SK-N-SH (cell line): ENCODE data around the gene TMEM176A. TPM values are rescaled to one million over a fixed set of nuclear protein-coding genes. Genes with fewer than 3 reads are reported as not detected.

Experiments
- CTCF ChIA-PET: fragments of 300-600, 350-600 bp; formaldehyde crosslinking; extraction: SDS; loops from one replicate; lab custom pipeline; 2021; lab: Yijun Ruan, JAX
- POLR2A ChIA-PET: fragments of 350-600 bp; sonication (Branson Sonifier 250); formaldehyde crosslinking; extraction: SDS; loops from one replicate; lab custom pipeline; 2020; ENCODE audit warnings: antibody characterized with exemption, inconsistent platforms; lab: Yijun Ruan, JAX
- DNase-seq: peaks from one replicate; pipeline ENCODE4 v3.0.0; 2012
- H2AFZ ChIP-seq: fragments of 200-600 bp; sonication (generic); 2 replicates; pipeline ENCODE4 v1.8.1; 2016; ENCODE audit warnings: antibody characterized with exemption, mild to moderate bottlenecking, low read depth
- H3F3A ChIP-seq: fragments of 200-600 bp; sonication (generic); replicated peaks from 2 replicates; pipeline ENCODE3; 2016; ENCODE audit warnings: antibody characterized with exemption, mild to moderate bottlenecking; ENCODE audit not compliant: insufficient read depth
- H3K27ac ChIP-seq, 2 experiments: fragments of 200-500 bp in 1 of 2; fragments of 200-600 bp in 1 of 2; sonication (Bioruptor generic) in 1 of 2; sonication (generic), shearing (Covaris generic) in 1 of 2; 2 replicates each; pipeline versions ENCODE4 v1.5.1 to v1.6.1; 2014 to 2016; ENCODE audit warnings: low read depth in 2 of 2, inconsistent platforms in 1 of 2, low read length in 1 of 2, mild to moderate bottlenecking in 1 of 2, mixed read lengths in 1 of 2
- H3K27me3 ChIP-seq: fragments of 200-600 bp; sonication (generic), shearing (Covaris generic); 2 replicates; pipeline ENCODE4 v1.6.1; 2016; ENCODE audit warnings: mixed run types; ENCODE audit not compliant: insufficient read depth
- H3K36me3 ChIP-seq, 2 experiments: fragments of 200-500 bp in 1 of 2; fragments of 200-600 bp in 1 of 2; sonication (Bioruptor generic) in 1 of 2; sonication (generic) in 1 of 2; replicated peaks in 1 of 2; 2 replicates each; pipeline versions ENCODE3 to v1.5.1; 2014 to 2016; ENCODE audit warnings: low read length in 1 of 2, mild to moderate bottlenecking in 1 of 2; ENCODE audit not compliant: insufficient read depth in 2 of 2, control insufficient read depth in 1 of 2
- H3K4me1 ChIP-seq, 2 experiments: fragments of 200-500 bp in 1 of 2; fragments of 200-600 bp in 1 of 2; sonication (Bioruptor generic) in 1 of 2; sonication (generic), shearing (Covaris generic) in 1 of 2; 2 replicates each; pipeline versions ENCODE4 v1.5.1 to v1.6.1; 2014 to 2016; ENCODE audit warnings: low read depth in 1 of 2, low read length in 1 of 2, mixed run types in 1 of 2; ENCODE audit not compliant: insufficient read depth in 2 of 2, control insufficient read depth in 1 of 2
- H3K4me2 ChIP-seq: fragments of 200-600 bp; sonication (generic), shearing (Covaris generic); 2 replicates; pipeline ENCODE4 v1.6.1; 2017; ENCODE audit warnings: mixed run types
- H3K4me3 ChIP-seq, 2 experiments: fragments of 200-500 bp in 1 of 2; fragments of 200-600 bp in 1 of 2; sonication (Bioruptor generic) in 1 of 2; sonication (generic), shearing (Covaris generic) in 1 of 2; 2 replicates each; pipeline versions ENCODE4 v1.5.1 to v1.8.1; 2014 to 2016; ENCODE audit warnings: low read depth in 2 of 2, inconsistent platforms in 1 of 2, low read length in 1 of 2, mild to moderate bottlenecking in 1 of 2, mixed read lengths in 1 of 2, moderate library complexity in 1 of 2
- H3K79me2 ChIP-seq: fragments of 200-600 bp; sonication (generic); 2 replicates; pipeline ENCODE4 v1.8.1; 2017; ENCODE audit warnings: mild to moderate bottlenecking; ENCODE audit not compliant: insufficient read depth
- H3K9ac ChIP-seq: fragments of 200-600 bp; sonication (generic); 2 replicates; pipeline ENCODE4 v1.6.1; 2017; ENCODE audit warnings: mixed run types
- H3K9me2 ChIP-seq: fragments of 200-600 bp; sonication (generic); 2 replicates; pipeline ENCODE4 v1.6.1; 2017; ENCODE audit warnings: mixed run types
- H3K9me3 ChIP-seq: fragments of 200-600 bp; sonication (generic); 2 replicates; pipeline ENCODE4 v1.6.1; 2017; ENCODE audit warnings: mixed run types, mild to moderate bottlenecking, moderate library complexity
- H4K20me1 ChIP-seq: fragments of 200-600 bp; sonication (generic); 2 replicates; pipeline ENCODE4 v1.6.1; 2017; ENCODE audit warnings: mild to moderate bottlenecking, mixed run types; ENCODE audit not compliant: insufficient read depth
- CHD2 ChIP-seq: fragments of 150-350 bp; IDR thresholded peaks from 2 replicates; pipeline ENCODE4 v1.6.1; 2018; ENCODE audit warnings: low read length; ENCODE audit not compliant: partially characterized antibody
- EP300 ChIP-seq, 2 experiments: IDR thresholded peaks; 2 replicates each; pipeline versions ENCODE4 v1.4.0 to v1.6.1; 2012; ENCODE audit warnings: borderline replicate concordance in 1 of 2, low read depth in 1 of 2, low read length in 1 of 2
- FOSL2 ChIP-seq: IDR thresholded peaks from 2 replicates; pipeline ENCODE4 v1.4.0; 2012; ENCODE audit warnings: low read depth, mild to moderate bottlenecking, moderate library complexity, borderline replicate concordance
- FOXJ3 ChIP-seq: sonication (generic); formaldehyde crosslinking; IDR thresholded peaks from 2 replicates; pipeline ENCODE4 v1.5.1; 2020; ENCODE audit warnings: mild to moderate bottlenecking, missing genetic modification reagents
- GABPA ChIP-seq: IDR thresholded peaks from 2 replicates; pipeline ENCODE4 v1.4.0; 2012; ENCODE audit warnings: low read depth, mild to moderate bottlenecking
- JUND ChIP-seq: IDR thresholded peaks from 2 replicates; pipeline ENCODE4 v1.4.0; 2012
- MAX ChIP-seq: IDR thresholded peaks from 2 replicates; pipeline ENCODE4 v1.4.0; 2012; ENCODE audit warnings: low read depth
- MEF2A ChIP-seq: IDR thresholded peaks from 2 replicates; pipeline ENCODE4 v1.4.0; 2012; ENCODE audit warnings: low read depth, borderline replicate concordance
- NRF1 ChIP-seq: IDR thresholded peaks from 2 replicates; pipeline ENCODE4 v1.6.1; 2012; ENCODE audit warnings: low read depth, mild to moderate bottlenecking, low read length
- PBX3 ChIP-seq: IDR thresholded peaks from 2 replicates; pipeline ENCODE4; 2012
- RXRA ChIP-seq: IDR thresholded peaks from 2 replicates; pipeline ENCODE4 v1.4.0; 2012; ENCODE audit warnings: low read depth, mild to moderate bottlenecking, borderline replicate concordance
- SIN3A ChIP-seq: IDR thresholded peaks from 2 replicates; pipeline ENCODE4 v1.6.1; 2012; ENCODE audit warnings: low read depth, mild to moderate bottlenecking, low read length, moderate library complexity, borderline replicate concordance
- SMC3 ChIP-seq: IDR thresholded peaks from 2 replicates; pipeline ENCODE4 v1.6.1; 2012; ENCODE audit warnings: low read depth, low read length, improper control_type of control experiment
- TAF1 ChIP-seq: IDR thresholded peaks from 2 replicates; pipeline ENCODE4 v1.6.1; 2012; ENCODE audit warnings: low read depth, mild to moderate bottlenecking, low read length, moderate library complexity, borderline replicate concordance
- USF2 ChIP-seq: fragments of 150-350 bp; IDR thresholded peaks from 2 replicates; pipeline ENCODE4 v1.6.1; 2017; ENCODE audit warnings: antibody characterized with exemption, low read length, low read depth, borderline replicate concordance
- YY1 ChIP-seq: IDR thresholded peaks from 2 replicates; pipeline ENCODE4 v1.4.0; 2012; ENCODE audit warnings: low read depth, mild to moderate bottlenecking
- WGBS: methylation state at CpG from one replicate; pipeline ENCODE4 v1.1.6; 2017; ENCODE audit warnings: low lambda C conversion rate; 5-methylcytosine and 5-hydroxymethylcytosine counted together
- polyA plus RNA-seq, 3 experiments: library from polyadenylated mRNA; depleted of rRNA; stranded (reverse); fragments of >200 nt; gene quantifications; 2 replicates each; pipeline ENCODE4 v1.2.3, GENCODE V29; 2012

TMEM176A gene
- not detected in 2 replicates for polyA plus RNA-seq (2012; rRNA removed)
- polyA plus RNA-seq (2012; cell fraction: cytosol; rRNA removed) = not detected in 2 replicates
- polyA plus RNA-seq (2012; cell fraction: nucleus; rRNA removed) = not detected in 2 replicates

- Histone ChIP-seq H3K9me3 (no peaks in the 10 kb centered on the region), H2AFZ (no peak within 1 kb of the TSS), H4K20me1 (no peaks in the 10 kb centered on the region), H3K27me3 (no peaks in the 10 kb centered on the region), H3K9me2 (no peaks in the 10 kb centered on the region), H3F3A (no peaks in the 10 kb centered on the region), H3K36me3 (no peaks in the 10 kb centered on the region), H3K4me1 (peaks cover 0 to 7% of the 10 kb centered on the region in 2 experiments; a peak in 2 of 4 replicates), H3K79me2 (no peaks in the 10 kb centered on the region), H3K4me3 (no peak within 1 kb of the TSS), H3K9ac (no peak within 1 kb of the TSS), H3K27ac (no peak within 1 kb of the TSS), H3K4me2 (no peak within 1 kb of the TSS)
- DNase-seq = no peak
- POLR2A ChIA-PET = no interaction called here
- CTCF ChIA-PET = interaction anchor here (0.7 to 2.5 kb wide), 2 partner anchors 22 to 98 kb away, joined by 3 to 10 read pairs; no protein-coding TSS in a partner anchor
- WGBS = 80% methylated on average over 54 of the region's 54 CpGs
- TF ChIP-seq TAF1 = no peak
- no peak for TF ChIP-seq PBX3
- no peak for TF ChIP-seq MEF2A
These were observed at the start of gene TMEM176A for GRCh38 chr7:150800581-150801241. TMEM176A (plus strand) TSS chr7:150800769; CDS start chr7:150801551, 782 bp downstream.

GRCh38 chr7:150751702-150752101 is 48.9 kb upstream of the TMEM176A start:
- peaks cover 24% of the 10 kb centered on the region for H3K27me3 ChIP-seq
- no peak overlapping the region for H2AFZ ChIP-seq
- no peaks in the 10 kb centered on the region for H3K9me2 ChIP-seq
- H3K9ac ChIP-seq = no peak overlapping the region
- no peaks in the 10 kb centered on the region for H3K36me3 ChIP-seq
- no peaks in the 10 kb centered on the region for H3F3A ChIP-seq
- ChIA-PET POLR2A (no interaction called here), CTCF (no interaction called here)
- no peak overlapping the region for H3K4me2 ChIP-seq
- no peaks in the 10 kb centered on the region for H4K20me1 ChIP-seq
- no peaks in the 10 kb centered on the region for H3K79me2 ChIP-seq
- H3K4me1 ChIP-seq = no peaks in the 10 kb centered on the region
- no peaks in the 10 kb centered on the region for H3K9me3 ChIP-seq
- no peak for TF ChIP-seq MEF2A
- no peak for TF ChIP-seq JUND
- no peak for TF ChIP-seq SIN3A
- TF ChIP-seq FOXJ3 (CRISPR knock-in tag) = no peak
- no peak for TF ChIP-seq PBX3
- TF ChIP-seq, all 33 proteins: peak for 0
- WGBS = 26% methylated on average over 2 of the region's 2 CpGs
- no peak overlapping the region for H3K4me3 ChIP-seq
- no peak for DNase-seq
- H3K27ac ChIP-seq = no peak overlapping the region

GRCh38 chr7:150753239-150753638 is 47.3 kb upstream of the TMEM176A start:
- 16% methylated on average over 6 of the region's 6 CpGs for WGBS
- no peak for TF ChIP-seq GABPA
- TF ChIP-seq YY1 = no peak
- TF ChIP-seq MAX = no peak
- TF ChIP-seq USF2 = no peak
- TF ChIP-seq TAF1 = no peak
- no peak for TF ChIP-seq CHD2
- no peak for TF ChIP-seq EP300 (IDR thresholded peaks at IDR 0.05; ENCODE audit: borderline replicate concordance in 1 of 2, low read depth in 1 of 2, low read length in 1 of 2)
- no peak for TF ChIP-seq SMC3
- no peak for TF ChIP-seq MEF2A
- no peak for TF ChIP-seq FOSL2
- TF ChIP-seq RXRA = no peak
- TF ChIP-seq NRF1 = no peak

More at GRCh38 chr7:150753239-150753638, 47.3 kb upstream of the TMEM176A start:
- Histone ChIP-seq H4K20me1 (no peaks in the 10 kb centered on the region), H3K27me3 (peaks cover 14% of the 10 kb centered on the region; the same call in 1 of the 2 replicates), H3K4me2 (no peak overlapping the region), H3K9me3 (no peaks in the 10 kb centered on the region), H3K9me2 (no peaks in the 10 kb centered on the region), H2AFZ (no peak overlapping the region), H3K4me3 (no peak overlapping the region), H3K27ac (no peak overlapping the region), H3K79me2 (no peaks in the 10 kb centered on the region), H3K4me1 (no peaks in the 10 kb centered on the region), H3F3A (no peaks in the 10 kb centered on the region), H3K36me3 (no peaks in the 10 kb centered on the region), H3K9ac (no peak overlapping the region)
- POLR2A ChIA-PET = no interaction called here
- CTCF ChIA-PET = interaction anchor here (0.7 to 1.1 kb wide), 3 partner anchors 12 to 304 kb away, joined by 3 to 6 read pairs (median 3); no protein-coding TSS in a partner anchor
- no peak for DNase-seq
